Gastroesophageal sphincter (tissue), 4 donors: ENCODE data around the gene KCNN2. TPM values are rescaled to one million over a fixed set of nuclear protein-coding genes. Genes with fewer than 3 reads are reported as not detected.

Experiments used
- ATAC-seq: fragments of 150-250 bp; one replicate; pipeline ENCODE4 v1.9.1; 2016; ENCODE audit warnings: mild to moderate bottlenecking, moderate library complexity
- H3K27ac ChIP-seq, 4 donors: fragments of 200-600 bp; sonication (generic) in 3 of 4; 1 replicate in 3 of 4; 2 replicates in 1 of 4; pipeline ENCODE4 v1.5.1; 2016 to 2019
- H3K27me3 ChIP-seq: fragments of 200-600 bp; sonication (generic); one replicate; pipeline ENCODE4 v1.5.1; 2019
- H3K36me3 ChIP-seq, 2 donors: fragments of 200-600 bp; sonication (generic); one replicate each; pipeline ENCODE4 v1.5.1; 2019; ENCODE audit warnings: control low read depth in 1 of 2
- H3K4me1 ChIP-seq, 3 donors: fragments of 200-600 bp; sonication (generic); 1 replicate in 2 of 3; 2 replicates in 1 of 3; pipeline ENCODE4 v1.5.1; 2016 to 2019; ENCODE audit warnings: control low read depth in 2 of 3
- H3K4me3 ChIP-seq, 2 donors: fragments of 200-600 bp; sonication (generic); one replicate each; pipeline ENCODE4 v1.5.1; 2019; ENCODE audit warnings: mild to moderate bottlenecking in 1 of 2, moderate library complexity in 1 of 2
- H3K9me3 ChIP-seq, 3 donors: fragments of 200-600 bp; sonication (generic); one replicate each; pipeline ENCODE4 v1.5.1; 2017 to 2019; ENCODE audit warnings: control low read depth in 2 of 3
- CTCF ChIP-seq, 4 experiments: fragments of 200-600 bp in 2 of 4; fragments of 450-650 bp in 2 of 4; sonication (generic) in 1 of 4; IDR thresholded peaks; one replicate each; pipeline ENCODE4 v1.5.1; 2017 to 2019; ENCODE audit warnings: antibody characterized with exemption in 4 of 4, mild to moderate bottlenecking in 2 of 4, moderate library complexity in 2 of 4
- EP300 ChIP-seq: sonication (generic); formaldehyde crosslinking; IDR thresholded peaks from one replicate; pipeline ENCODE4 v1.6.1; 2017; ENCODE audit warnings: antibody characterized with exemption, mild to moderate bottlenecking
- POLR2A ChIP-seq, 2 donors: fragments of 450-650 bp; IDR thresholded peaks; one replicate each; pipeline ENCODE4 v1.6.1; 2017; ENCODE audit warnings: antibody characterized with exemption in 2 of 2, mild to moderate bottlenecking in 2 of 2, moderate library complexity in 1 of 2
- POLR2AphosphoS5 ChIP-seq: sonication (generic); formaldehyde crosslinking; IDR thresholded peaks from one replicate; pipeline ENCODE4 v1.6.1; 2017; ENCODE audit warnings: antibody characterized with exemption
- WGBS, 2 donors: methylation state at CpG; one replicate each; pipeline ENCODE4 v1.1.5; 2018; ENCODE audit warnings: low coverage in 1 of 2; 5-methylcytosine and 5-hydroxymethylcytosine counted together
- total RNA-seq, 4 donors: library from RNA; depleted of rRNA; stranded (reverse); fragments of >200 nt; gene quantifications; one replicate each; pipeline ENCODE4 v1.1.0, GENCODE V29; 2016

KCNN2 gene
- total RNA-seq, 4 donors from 2014 or later: 2.8 to 7.8 (median 3.5) TPM

GRCh38 chr5:114369680-114370417 lies 8.0 kb downstream of the KCNN2 start:
- 55 to 80% methylated on average over 3 to 6 of the region's 7 CpGs for whole genome bisulfite sequencing, 2 donors
- no peak overlapping the region for H3K27ac ChIP-seq
- no peak for ATAC-seq
- H3K9me3 ChIP-seq: no peaks in the 10 kb centered on the region
- H3K4me3 ChIP-seq: no peak overlapping the region
- TF ChIP-seq EP300 (no peak), POLR2AphosphoS5 (no peak), CTCF (IDR thresholded peaks at IDR 0.05) (no peak), POLR2A (IDR thresholded peaks at IDR 0.05) (no peak)
- no peaks in the 10 kb centered on the region for H3K36me3 ChIP-seq
- H3K4me1 ChIP-seq: no peaks in the 10 kb centered on the region
- H3K27me3 ChIP-seq: no peaks in the 10 kb centered on the region

- no peaks in the 10 kb centered on the region for H3K27me3 ChIP-seq
- 59 to 66% methylated on average over 6 to 7 of the region's 7 CpGs for WGBS, 2 donors
- H3K9me3 ChIP-seq: no peaks in the 10 kb centered on the region
- H3K4me3 ChIP-seq: no peak overlapping the region
- H3K27ac ChIP-seq: no peak overlapping the region
- no peak for ATAC-seq
- no peaks in the 10 kb centered on the region for H3K4me1 ChIP-seq
- no peaks in the 10 kb centered on the region for H3K36me3 ChIP-seq
- TF ChIP-seq POLR2AphosphoS5 (no peak), CTCF (IDR thresholded peaks at IDR 0.05) (no peak), POLR2A (IDR thresholded peaks at IDR 0.05) (no peak), EP300 (no peak)
These were observed 15.4 kb downstream of the KCNN2 start for GRCh38 chr5:114377050-114377844.

DNA sequence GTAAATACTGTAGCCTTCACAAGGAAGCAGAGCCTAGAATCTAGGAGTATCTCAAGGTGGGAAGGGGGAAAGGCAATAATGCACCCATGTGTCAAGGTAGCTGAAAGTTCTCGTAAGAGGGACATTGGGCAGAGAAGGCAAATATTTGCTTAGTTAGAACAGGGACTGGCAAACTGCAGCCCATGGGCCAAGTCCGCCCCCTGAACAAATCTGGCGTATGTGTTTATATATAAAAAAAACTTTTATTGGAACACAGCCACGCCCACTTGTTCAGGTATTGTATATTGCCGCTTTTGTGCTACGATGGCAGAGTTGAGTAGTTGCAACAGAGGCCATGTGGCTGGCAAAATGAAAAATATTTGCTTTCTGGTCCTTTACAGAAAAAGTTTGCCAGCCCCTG lies 16.1 kb downstream of the KCNN2 start:
- Histone ChIP-seq H3K27ac (no peak overlapping the region), H3K36me3 (no peaks in the 10 kb centered on the region), H3K9me3 (no peaks in the 10 kb centered on the region), H3K4me3 (no peak overlapping the region), H3K4me1 (no peaks in the 10 kb centered on the region), H3K27me3 (no peaks in the 10 kb centered on the region)
- TF ChIP-seq CTCF (IDR thresholded peaks at IDR 0.05) (no peak), POLR2A (IDR thresholded peaks at IDR 0.05) (no peak), POLR2AphosphoS5 (no peak), EP300 (no peak)
- 85 to 89% methylated on average over 5 to 6 of the region's 6 CpGs for WGBS, 2 donors
- ATAC-seq: no peak

DNA sequence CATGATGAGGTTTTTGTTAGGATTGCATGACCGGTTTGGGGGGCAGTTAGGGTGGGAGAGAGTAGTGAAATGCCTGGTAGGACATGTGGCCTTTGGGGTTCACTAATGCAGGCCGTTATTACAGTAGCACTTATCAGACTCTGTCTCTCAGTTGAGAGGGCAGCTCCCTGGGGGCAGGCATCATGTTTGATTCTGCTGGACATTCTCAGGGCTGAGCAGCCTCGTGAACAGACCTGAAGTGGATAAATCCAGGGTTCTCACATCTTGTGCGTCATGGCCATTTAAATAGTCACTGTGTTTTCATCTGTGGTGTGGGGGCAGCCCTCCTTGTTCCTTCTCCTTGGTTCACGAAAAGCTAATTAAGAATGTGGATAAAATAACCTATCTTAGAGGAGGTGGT lies 18.9 kb downstream of the KCNN2 start:
- no peak overlapping the region for H3K4me3 ChIP-seq
- no peaks in the 10 kb centered on the region for H3K9me3 ChIP-seq
- 71 to 87% methylated on average over 3 to 4 of the region's 5 CpGs for WGBS, 2 donors
- TF ChIP-seq EP300 (no peak), POLR2A (IDR thresholded peaks at IDR 0.05) (no peak), CTCF (IDR thresholded peaks at IDR 0.05) (no peak), POLR2AphosphoS5 (no peak)
- no peak overlapping the region for H3K27ac ChIP-seq
- no peaks in the 10 kb centered on the region for H3K36me3 ChIP-seq
- no peaks in the 10 kb centered on the region for H3K4me1 ChIP-seq
- ATAC-seq: no peak
- H3K27me3 ChIP-seq: no peaks in the 10 kb centered on the region
